Cardiac muscle cell (in vitro differentiated cells and primary cell): ENCODE measurements around the gene GNAT3. TPM values are rescaled to one million over a fixed set of nuclear protein-coding genes. Genes with fewer than 3 reads are reported as not detected.

Source experiments
- DNase-seq, 2 donors: peaks; one replicate each; pipeline versions ENCODE4 v3.0.0 to v3.0.0-alpha.2; 2010 to 2017; ENCODE audit warnings: low read depth in 1 of 2, low spot score in 1 of 2
- H3K27ac ChIP-seq: fragments of 200-600 bp; sonication (generic); 2 replicates; pipeline ENCODE4 v1.5.1; 2016
- H3K27me3 ChIP-seq: fragments of 200-600 bp; sonication (generic); 2 replicates; pipeline ENCODE4 v1.6.0; 2016; ENCODE audit warnings: control low read depth
- H3K36me3 ChIP-seq: fragments of 200-600 bp; sonication (generic); 2 replicates; pipeline ENCODE4 v1.5.1; 2016; ENCODE audit warnings: control low read depth
- H3K4me1 ChIP-seq: fragments of 200-600 bp; sonication (generic); 2 replicates; pipeline ENCODE4 v1.8.1; 2017; ENCODE audit warnings: low read depth, mild to moderate bottlenecking, mixed run types
- H3K4me3 ChIP-seq: fragments of 200-600 bp; sonication (generic); 2 replicates; pipeline ENCODE4 v1.5.1; 2016; ENCODE audit warnings: mild to moderate bottlenecking
- H3K9me3 ChIP-seq: fragments of 200-600 bp; sonication (generic); 2 replicates; pipeline ENCODE4 v1.5.1; 2017; ENCODE audit warnings: low read depth, mild to moderate bottlenecking, control low read depth
- polyA plus RNA-seq: library from polyadenylated mRNA; unstranded; fragments of >200 nt; fragmentation: Nextera tagmentation; extraction: Ambion mirVana; gene quantifications from 2 replicates; pipeline ENCODE4 v1.2.1, GENCODE V29; 2016
- total RNA-seq: library from RNA; depleted of rRNA; stranded (reverse); fragments of >200 nt; gene quantifications from 2 replicates; pipeline ENCODE4 v1.2.3, GENCODE V29; 2016
- TF ChIP-seq, protein P1 (sequence below): IDR thresholded peaks from 2 replicates; pipeline ENCODE4 v1.5.1; 2012; ENCODE audit warnings: low read depth, mild to moderate bottlenecking, low read length

GNAT3 gene
- total and polyA plus RNA-seq, 2 experiments from 2014 or later: not detected

DNA sequence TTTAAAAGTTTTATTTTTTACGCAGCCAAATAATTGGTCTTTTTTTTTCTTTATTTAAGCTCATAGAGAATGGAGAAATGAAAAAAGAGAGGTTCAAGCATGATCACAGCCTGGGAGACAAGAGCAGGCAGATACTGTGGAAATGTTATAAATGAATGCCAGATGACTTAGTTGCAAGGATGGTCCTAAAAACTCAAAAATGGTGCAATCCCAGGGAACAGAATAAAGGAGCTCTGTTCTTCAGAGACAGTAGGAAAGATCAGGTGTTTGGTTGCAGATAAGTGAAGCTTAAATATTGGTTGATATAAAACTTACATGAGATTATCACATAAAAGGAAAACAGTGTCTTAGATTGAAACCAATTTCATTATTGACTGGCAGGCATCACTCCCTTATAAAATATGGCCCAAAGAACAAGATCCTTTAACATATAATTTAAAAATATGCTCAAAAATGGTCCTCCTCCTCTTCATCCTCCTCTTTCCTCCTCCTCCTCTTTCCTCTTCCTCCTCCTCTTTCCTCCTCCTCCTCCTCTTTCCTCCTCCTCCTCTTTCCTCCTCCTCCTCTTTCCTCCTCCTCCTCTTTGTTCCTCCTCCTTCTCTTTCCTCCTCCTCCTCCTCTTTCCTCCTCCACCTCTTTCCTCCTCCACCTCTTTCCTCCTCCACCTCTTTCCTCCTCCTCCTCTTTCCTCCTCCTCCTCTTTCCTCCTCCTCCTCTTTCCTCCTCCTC, 18.6 kb downstream of the GNAT3 start:
- TF ChIP-seq, protein P1, sequence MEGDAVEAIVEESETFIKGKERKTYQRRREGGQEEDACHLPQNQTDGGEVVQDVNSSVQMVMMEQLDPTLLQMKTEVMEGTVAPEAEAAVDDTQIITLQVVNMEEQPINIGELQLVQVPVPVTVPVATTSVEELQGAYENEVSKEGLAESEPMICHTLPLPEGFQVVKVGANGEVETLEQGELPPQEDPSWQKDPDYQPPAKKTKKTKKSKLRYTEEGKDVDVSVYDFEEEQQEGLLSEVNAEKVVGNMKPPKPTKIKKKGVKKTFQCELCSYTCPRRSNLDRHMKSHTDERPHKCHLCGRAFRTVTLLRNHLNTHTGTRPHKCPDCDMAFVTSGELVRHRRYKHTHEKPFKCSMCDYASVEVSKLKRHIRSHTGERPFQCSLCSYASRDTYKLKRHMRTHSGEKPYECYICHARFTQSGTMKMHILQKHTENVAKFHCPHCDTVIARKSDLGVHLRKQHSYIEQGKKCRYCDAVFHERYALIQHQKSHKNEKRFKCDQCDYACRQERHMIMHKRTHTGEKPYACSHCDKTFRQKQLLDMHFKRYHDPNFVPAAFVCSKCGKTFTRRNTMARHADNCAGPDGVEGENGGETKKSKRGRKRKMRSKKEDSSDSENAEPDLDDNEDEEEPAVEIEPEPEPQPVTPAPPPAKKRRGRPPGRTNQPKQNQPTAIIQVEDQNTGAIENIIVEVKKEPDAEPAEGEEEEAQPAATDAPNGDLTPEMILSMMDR: no peak
- Histone ChIP-seq H3K27me3 (no peaks in the 10 kb centered on the region), H3K4me1 (peaks cover 2% of the 10 kb centered on the region), H3K36me3 (no peaks in the 10 kb centered on the region), H3K4me3 (no peak overlapping the region), H3K27ac (no peak overlapping the region), H3K9me3 (no peaks in the 10 kb centered on the region)
- no peak for DNase-seq

GRCh38 chr7:80491462-80491861, 20.4 kb downstream of the GNAT3 start:
- H3K9me3 ChIP-seq: no peaks in the 10 kb centered on the region
- H3K4me3 ChIP-seq: no peak overlapping the region
- DNase-seq: no peak
- no peaks in the 10 kb centered on the region for H3K27me3 ChIP-seq
- H3K27ac ChIP-seq: no peak overlapping the region
- no peaks in the 10 kb centered on the region for H3K4me1 ChIP-seq
- no peaks in the 10 kb centered on the region for H3K36me3 ChIP-seq
- TF ChIP-seq, protein P1: no peak

DNA sequence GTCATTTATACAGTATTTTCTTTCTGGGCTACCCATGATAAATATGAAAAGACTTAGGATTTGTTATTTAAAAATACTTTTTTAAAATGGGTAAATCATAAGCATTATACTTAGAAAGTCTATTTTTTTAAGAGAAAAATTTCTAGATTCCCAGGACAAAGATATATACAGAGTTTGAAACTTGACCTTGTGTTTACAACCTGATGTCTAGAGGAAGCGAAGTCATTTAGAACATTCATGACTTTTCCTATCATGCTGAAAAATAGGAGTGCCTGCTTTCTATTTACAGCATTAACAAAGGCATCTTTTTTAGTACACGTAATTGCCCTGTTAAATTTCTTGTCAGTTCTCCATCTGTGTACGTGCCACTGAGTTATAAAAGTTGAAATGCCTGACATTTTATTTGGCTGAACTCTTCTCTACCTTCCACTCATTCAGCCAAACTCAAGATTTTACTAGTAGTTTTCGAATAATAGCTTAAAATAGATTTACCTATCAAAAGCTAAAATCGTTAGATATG, 23.0 kb downstream of the GNAT3 start:
- H3K4me3 ChIP-seq: no peak overlapping the region
- H3K27me3 ChIP-seq: no peaks in the 10 kb centered on the region
- DNase-seq: no peak
- no peak overlapping the region for H3K27ac ChIP-seq
- H3K36me3 ChIP-seq: no peaks in the 10 kb centered on the region
- TF ChIP-seq, protein P1: no peak
- H3K9me3 ChIP-seq: no peaks in the 10 kb centered on the region
- no peaks in the 10 kb centered on the region for H3K4me1 ChIP-seq

DNA sequence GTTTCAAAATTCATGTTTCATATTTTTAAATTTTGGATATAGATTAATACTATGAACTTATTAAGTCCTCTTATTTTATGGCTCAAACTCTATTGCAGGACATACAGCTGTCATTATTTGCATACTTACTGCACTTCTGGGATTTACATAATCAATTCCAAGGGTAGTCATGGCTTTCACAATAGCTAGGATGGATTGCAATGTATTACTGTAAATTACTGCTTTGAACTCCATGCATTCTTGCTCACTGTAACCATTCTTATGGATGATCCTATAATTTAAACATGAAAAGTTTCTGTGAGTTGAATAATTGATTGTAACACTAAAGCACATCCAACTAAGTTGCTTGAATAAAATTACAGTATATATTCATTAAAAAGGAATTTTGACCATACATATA, 23.5 kb downstream of the GNAT3 start:
- Histone ChIP-seq H3K36me3 (no peaks in the 10 kb centered on the region), H3K27ac (no peak overlapping the region), H3K27me3 (no peaks in the 10 kb centered on the region), H3K9me3 (no peaks in the 10 kb centered on the region), H3K4me3 (no peak overlapping the region), H3K4me1 (no peaks in the 10 kb centered on the region)
- TF ChIP-seq, protein P1: no peak
- no peak for DNase-seq

- Histone ChIP-seq H3K27ac (no peak overlapping the region), H3K9me3 (no peaks in the 10 kb centered on the region), H3K4me1 (no peaks in the 10 kb centered on the region), H3K27me3 (no peaks in the 10 kb centered on the region), H3K36me3 (no peaks in the 10 kb centered on the region), H3K4me3 (no peak overlapping the region)
- TF ChIP-seq, protein P1: no peak
- no peak for DNase-seq
These were observed 26.1 kb downstream of the GNAT3 start for GRCh38 chr7:80485721-80486120.
